Measurements from ENCODE around the gene SAP30BP. TPM values are rescaled to one million over a fixed set of nuclear protein-coding genes. Genes with fewer than 3 reads are reported as not detected.

The SAP30BP gene
- total RNA-seq, 1 donor: 45.8 TPM

GRCh38 chr17:75628425-75628824, 38.7 kb upstream of the SAP30BP start:
- no peak overlapping the region for H3K4me3 ChIP-seq (ENCODE audit: low read depth, low read length)
- TF ChIP-seq CTCF (IDR thresholded peaks at IDR 0.05; ENCODE audit: insufficient read depth, low read length): no peak
- no peak for DNase-seq (ENCODE audit: low read depth)

GRCh38 chr17:75629157-75629556, 38.0 kb upstream of the SAP30BP start:
- no peak for TF ChIP-seq CTCF (IDR thresholded peaks at IDR 0.05; ENCODE audit: insufficient read depth, low read length)
- H3K4me3 ChIP-seq (ENCODE audit: low read depth, low read length): no peak overlapping the region
- DNase-seq (ENCODE audit: low read depth): no peak

GRCh38 chr17:75630071-75630917, 36.8 kb upstream of the SAP30BP start:
- TF ChIP-seq CTCF (IDR thresholded peaks at IDR 0.05; ENCODE audit: insufficient read depth, low read length): no peak
- no peak for DNase-seq (ENCODE audit: low read depth)
- H3K4me3 ChIP-seq (ENCODE audit: low read depth, low read length): no peak overlapping the region

- no peak overlapping the region for H3K4me3 ChIP-seq (ENCODE audit: low read depth, low read length)
- no peak for TF ChIP-seq CTCF (IDR thresholded peaks at IDR 0.05; ENCODE audit: insufficient read depth, low read length)
- no peak for DNase-seq (ENCODE audit: low read depth)
Measured at GRCh38 chr17:75631353-75631752, 35.8 kb upstream of the SAP30BP start.

- DNase-seq (ENCODE audit: low read depth): no peak
- H3K4me3 ChIP-seq (ENCODE audit: low read depth, low read length): no peak overlapping the region
- no peak for TF ChIP-seq CTCF (IDR thresholded peaks at IDR 0.05; ENCODE audit: insufficient read depth, low read length)
Measured at GRCh38 chr17:75632428-75632827, 34.7 kb upstream of the SAP30BP start.

- H3K4me3 ChIP-seq (ENCODE audit: low read depth, low read length): no peak within 1 kb of the TSS
- peak; percentile 96 for TF ChIP-seq CTCF (IDR thresholded peaks at IDR 0.05; ENCODE audit: insufficient read depth, low read length)
- DNase-seq (ENCODE audit: low read depth): peak; percentile 86
Measured at GRCh38 chr17:75632863-75633485, 34.2 kb upstream of the SAP30BP start, which contains the start of gene SMIM5. Gene SMIM5 (plus strand): TSS chr17:75633434. CDS start chr17:75640202, 6,768 bp downstream.

Measured in fibroblast of the aortic adventitia (primary cell).